ENCODE results near the gene FAM180A. TPM values are rescaled to one million over a fixed set of nuclear protein-coding genes. Genes with fewer than 3 reads are reported as not detected.

Gene FAM180A
- total and polyA plus RNA-seq, 2 of the 8 experiments (the other 6 are each of a cell fraction or from before 2014, with no cell fraction given) = not detected

GRCh38 chr7:135684136-135684535, 64.5 kb downstream of the FAM180A start:
- H2BK20ac ChIP-seq (ENCODE audit: low read length) = no peak overlapping the region
- H3K23me2 ChIP-seq (ENCODE audit: low read depth, low read length) = no peaks in the 10 kb centered on the region
- no peak overlapping the region for H3K4ac ChIP-seq (replicated peaks; ENCODE audit: insufficient read length, low read depth, low read length)
- 87% methylated on average over 3 of the region's 3 CpGs; no CpG with 5 or more reads in 1 of the 2 experiments for WGBS, 2 experiments (ENCODE audit: extremely low coverage in 1 of 2, insufficient coverage in 1 of 2, insufficient read length in 1 of 2, insufficient replicate concordance in 2 of 2, low coverage in 1 of 2, low lambda C conversion rate in 2 of 2, missing lambda C conversion rate in 1 of 2)
- H3K79me1 ChIP-seq (ENCODE audit: low read depth, low read length) = peaks cover 8% of the 10 kb centered on the region
- H2BK120ac ChIP-seq (replicated peaks; ENCODE audit: low read depth, low read length) = no peak overlapping the region
- no peak overlapping the region for H2AK5ac ChIP-seq (ENCODE audit: low read depth, low read length)
- H3K4me3 ChIP-seq (ENCODE audit: extremely low read depth in 1 of 4, insufficient read depth in 2 of 4, low read depth in 3 of 4, low read length in 4 of 4) = no peak overlapping the region
- ChIA-PET POLR2A (ENCODE audit: partially characterized antibody) (interaction anchor here (1.5 kb wide), 1 partner anchor 22 kb away, joined by 4 read pairs; the partner anchor contains the start of gene STMP1), CTCF (ENCODE audit: partially characterized antibody) (interaction anchor here (0.5 to 5.9 kb wide), 4 partner anchors 12 to 327 kb away, joined by 3 to 89 read pairs (median 8); no protein-coding TSS in a partner anchor)
- no peak overlapping the region for H2BK15ac ChIP-seq (ENCODE audit: low read length)
- no peaks in the 10 kb centered on the region; a peak in 1 of 4 replicates for H3K79me2 ChIP-seq (ENCODE audit: control insufficient read depth in 1 of 2, insufficient read depth in 2 of 2, low read length in 2 of 2)
- no peak overlapping the region for H3K4me2 ChIP-seq (ENCODE audit: insufficient read depth in 1 of 2, low read depth in 2 of 2, low read length in 2 of 2)
- peaks cover 0 to 7% (median under 1%) of the 10 kb centered on the region in 4 experiments; a peak in 3 of 8 replicates for H3K36me3 ChIP-seq (ENCODE audit: control insufficient read depth in 2 of 4, insufficient read depth in 4 of 4, low read length in 3 of 4)
- H3K18ac ChIP-seq (ENCODE audit: extremely low read depth, low read length) = no peak overlapping the region
- H4K20me1 ChIP-seq (replicated peaks in 1 of 2; ENCODE audit: control insufficient read depth in 1 of 2, insufficient read depth in 2 of 2, low read length in 2 of 2) = peaks cover 0 to 11% of the 10 kb centered on the region in 2 experiments
- H3K27me3 ChIP-seq (replicated peaks in 1 of 4; ENCODE audit: control insufficient read depth in 3 of 4, extremely low read depth in 1 of 4, insufficient read depth in 3 of 4, low read length in 3 of 4) = no peaks in the 10 kb centered on the region
- no peak overlapping the region for H4K5ac ChIP-seq (ENCODE audit: insufficient read length, low read depth, low read length)
- no peak overlapping the region for H3K14ac ChIP-seq (ENCODE audit: insufficient read length)
- H4K91ac ChIP-seq (replicated peaks; ENCODE audit: insufficient read length, low read length) = no peak overlapping the region
- DNase-seq (ENCODE audit: low read depth in 1 of 2, low spot score in 2 of 2) (no peak), FAIRE-seq (no peak)
- no peak overlapping the region for H3K56ac ChIP-seq (replicated peaks; ENCODE audit: insufficient read length, low read depth, low read length)
- no peak overlapping the region for H3K9ac ChIP-seq (replicated peaks in 1 of 4; ENCODE audit: extremely low read depth in 1 of 4, low read depth in 3 of 4, low read length in 3 of 4)
- no peak overlapping the region for H3K23ac ChIP-seq (ENCODE audit: insufficient read length)
- H4K8ac ChIP-seq (ENCODE audit: extremely low read depth, insufficient read depth, low read length) = no peak overlapping the region
- H3K27ac ChIP-seq (ENCODE audit: low read depth, low read length) = no peak overlapping the region
- peaks cover 0 to 3% (median 0%) of the 10 kb centered on the region in 4 experiments; a peak in 2 of 7 replicates for H3K4me1 ChIP-seq (replicated peaks in 1 of 4; ENCODE audit: control insufficient read depth in 3 of 4, insufficient read depth in 4 of 4, low read length in 3 of 4)
- no peak overlapping the region for H2BK12ac ChIP-seq (ENCODE audit: low read depth, low read length)
- H2BK5ac ChIP-seq (ENCODE audit: low read depth, low read length) = no peak overlapping the region
- H3K9me3 ChIP-seq (ENCODE audit: insufficient read depth in 2 of 2, low read depth in 1 of 2, low read length in 1 of 2) = no peaks in the 10 kb centered on the region
- no peak overlapping the region for H2AFZ ChIP-seq (ENCODE audit: low read length)
- no peak for TF ChIP-seq HDAC6 (IDR thresholded peaks at IDR 0.05; ENCODE audit: low read depth, low read length)
- TF ChIP-seq CBX5 (IDR thresholded peaks at IDR 0.05; ENCODE audit: low read depth, low read length) = no peak
- TF ChIP-seq EP300 (IDR thresholded peaks at IDR 0.05; ENCODE audit: borderline replicate concordance in 1 of 2, low read depth in 2 of 2, low read length in 2 of 2) = no peak
- no peak for TF ChIP-seq MAX (IDR thresholded peaks at IDR 0.05)
- no peak for TF ChIP-seq CHD1 (IDR thresholded peaks at IDR 0.05; ENCODE audit: low read depth, low read length)
- no peak for TF ChIP-seq TCF12 (IDR thresholded peaks at IDR 0.05; ENCODE audit: low read depth, low read length)
- TF ChIP-seq, protein P1, sequence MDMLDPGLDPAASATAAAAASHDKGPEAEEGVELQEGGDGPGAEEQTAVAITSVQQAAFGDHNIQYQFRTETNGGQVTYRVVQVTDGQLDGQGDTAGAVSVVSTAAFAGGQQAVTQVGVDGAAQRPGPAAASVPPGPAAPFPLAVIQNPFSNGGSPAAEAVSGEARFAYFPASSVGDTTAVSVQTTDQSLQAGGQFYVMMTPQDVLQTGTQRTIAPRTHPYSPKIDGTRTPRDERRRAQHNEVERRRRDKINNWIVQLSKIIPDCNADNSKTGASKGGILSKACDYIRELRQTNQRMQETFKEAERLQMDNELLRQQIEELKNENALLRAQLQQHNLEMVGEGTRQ (IDR thresholded peaks at IDR 0.05; ENCODE audit: low read length) = no peak
- no peak for TF ChIP-seq MAFK (IDR thresholded peaks at IDR 0.05; ENCODE audit: low read depth, low read length)
- no peak for TF ChIP-seq CREB1 (IDR thresholded peaks at IDR 0.05)
- TF ChIP-seq POLR2A (IDR thresholded peaks at IDR 0.05; ENCODE audit: control extremely low read depth in 1 of 2, low read depth in 2 of 2, low read length in 2 of 2) = no peak
- TF ChIP-seq POLR2AphosphoS5 (IDR thresholded peaks at IDR 0.05; ENCODE audit: low read depth, low read length) = no peak
- no peak for TF ChIP-seq KDM4A (IDR thresholded peaks at IDR 0.05; ENCODE audit: low read depth, low read length, severe bottlenecking)
- TF ChIP-seq, protein P2, sequence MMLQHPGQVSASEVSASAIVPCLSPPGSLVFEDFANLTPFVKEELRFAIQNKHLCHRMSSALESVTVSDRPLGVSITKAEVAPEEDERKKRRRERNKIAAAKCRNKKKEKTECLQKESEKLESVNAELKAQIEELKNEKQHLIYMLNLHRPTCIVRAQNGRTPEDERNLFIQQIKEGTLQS (IDR thresholded peaks at IDR 0.05; ENCODE audit: insufficient read depth, low read depth, low read length) = no peak
